NCI-H1048 (cell line): ENCODE measurements around the gene EPAS1.

Source experiments
- DNase-seq: peaks from one replicate; lab custom pipeline; 2025; lab: John Stamatoyannopoulos, UW

EPAS1 gene

DNA sequence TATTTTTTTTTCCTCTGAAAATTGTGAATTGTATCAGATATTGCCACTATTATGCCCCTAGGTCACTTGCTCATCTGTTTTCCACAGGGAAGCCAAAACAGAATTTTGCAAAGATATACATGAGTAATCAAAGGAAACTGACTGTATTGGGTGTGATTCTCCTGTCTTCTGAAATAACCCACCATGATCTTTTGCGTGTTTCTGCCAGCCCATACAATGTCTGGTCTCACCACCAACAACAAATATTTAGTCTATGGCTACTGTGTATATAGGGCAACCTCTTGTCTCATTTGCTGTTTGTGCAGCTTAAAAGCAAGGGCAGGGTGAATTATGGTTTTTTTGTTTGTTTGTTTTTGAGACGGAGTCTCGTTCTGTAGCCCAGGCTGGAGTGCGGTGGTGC is 26.5 kb downstream of the EPAS1 start:
- no peak for DNase-seq

DNA sequence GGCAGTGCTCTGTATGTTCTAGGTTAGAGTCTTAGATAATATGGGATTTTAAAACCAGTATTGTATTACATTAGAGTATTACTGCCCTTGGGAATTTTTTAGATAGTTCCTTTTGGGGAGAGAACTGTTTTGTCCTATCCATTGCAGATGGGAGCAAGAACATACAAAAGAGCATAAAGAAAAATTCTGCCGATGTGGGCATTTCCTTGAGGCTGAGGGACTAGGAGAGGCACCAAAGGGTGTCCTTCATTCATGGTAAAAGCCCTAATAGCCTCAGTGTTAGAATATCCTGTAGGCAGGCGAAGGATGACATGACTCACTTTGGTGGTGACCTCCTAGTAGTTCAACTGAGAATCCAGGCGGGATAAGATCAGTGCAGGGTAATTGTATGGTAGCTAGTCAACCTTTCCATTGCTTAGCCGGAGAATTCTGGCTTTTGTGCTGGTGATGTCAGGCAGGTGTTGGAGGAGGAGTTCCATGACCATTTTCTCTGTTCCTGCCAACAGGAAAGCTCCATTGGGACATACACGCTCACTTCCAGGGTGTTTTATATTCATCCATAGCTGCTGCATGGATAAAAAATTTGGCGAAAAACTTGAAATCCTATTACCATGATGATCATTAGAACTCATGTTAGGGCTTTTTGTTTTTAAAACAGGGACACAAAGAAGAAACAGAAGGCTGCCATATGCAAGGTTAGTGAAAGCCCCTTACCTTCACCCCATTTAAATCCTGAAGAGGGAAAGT is 28.1 kb downstream of the EPAS1 start:
- DNase-seq, result no peak

DNA sequence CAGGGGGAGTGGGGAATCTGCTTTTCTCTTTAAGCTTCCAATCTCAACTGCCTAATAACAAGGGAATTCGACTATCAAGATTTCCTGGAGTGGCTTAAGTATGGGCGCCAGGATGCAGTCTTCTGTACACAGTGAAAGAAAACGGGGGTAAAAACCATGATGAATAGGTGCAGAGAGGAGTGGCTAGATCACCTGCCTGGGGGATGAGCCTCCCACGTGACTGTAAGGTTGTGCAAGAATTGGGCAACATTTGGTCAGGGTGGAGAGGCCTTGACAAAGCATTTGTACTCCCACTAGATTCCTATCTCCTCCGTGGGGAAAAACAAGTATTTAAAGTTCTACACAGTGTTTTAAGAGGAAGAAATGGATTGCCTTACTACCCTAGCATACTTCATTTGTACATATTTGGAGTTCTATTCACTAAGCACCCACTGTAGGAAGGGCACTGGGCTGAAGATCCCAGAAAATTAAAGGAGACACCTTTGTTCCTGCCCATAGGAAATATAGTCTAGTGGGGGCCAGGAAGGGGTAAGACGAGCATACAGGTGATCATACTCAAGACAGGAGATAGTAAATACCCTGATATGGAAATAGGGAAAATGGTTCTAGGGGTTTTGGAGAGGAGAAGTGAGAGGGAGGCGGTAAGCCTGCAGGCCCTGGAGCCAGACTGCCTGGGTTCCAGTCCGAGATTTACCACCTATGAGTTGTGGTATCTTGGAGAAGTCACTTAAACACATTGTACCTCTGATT is 29.2 kb downstream of the EPAS1 start:
- no peak for DNase-seq

DNA sequence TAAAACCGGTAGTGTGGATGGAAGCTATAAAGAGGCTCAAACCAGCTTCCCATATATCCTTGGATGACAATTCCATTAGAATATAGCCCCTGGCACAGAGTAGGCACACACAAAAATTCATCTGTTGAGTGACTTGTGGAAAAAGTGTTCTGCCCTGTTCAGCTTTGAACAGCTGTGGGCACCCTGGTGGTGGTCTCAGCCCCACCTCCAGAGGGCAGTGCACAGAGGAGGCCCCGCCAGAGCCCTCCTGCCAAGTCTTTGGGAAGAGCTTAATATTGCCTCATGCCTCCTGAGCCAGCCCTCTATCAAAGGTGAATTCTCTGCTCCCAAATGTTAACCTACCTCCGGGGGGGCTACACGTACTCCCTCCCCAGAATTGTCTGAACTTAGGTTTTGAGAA is 30.4 kb downstream of the EPAS1 start:
- no peak for DNase-seq

DNA sequence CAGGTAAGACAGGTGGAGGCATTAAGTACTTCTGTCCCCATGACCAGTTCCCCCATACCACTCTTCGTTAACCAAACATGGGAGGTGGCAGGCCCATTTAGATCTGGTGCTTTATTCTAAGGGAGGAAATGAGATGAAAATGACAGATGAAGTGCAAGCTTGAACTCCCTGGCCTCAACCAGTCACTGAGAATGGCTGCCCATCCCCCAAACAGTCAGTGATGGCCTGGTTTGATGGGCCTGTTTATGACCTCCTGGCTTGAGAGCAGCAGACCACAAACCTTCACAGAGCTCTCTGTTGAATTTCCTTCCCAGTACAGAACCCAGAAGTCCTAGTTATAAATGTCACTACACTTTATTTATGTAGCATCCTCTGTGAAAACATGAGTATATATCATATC is 31.1 kb downstream of the EPAS1 start:
- DNase-seq, result no peak

DNA sequence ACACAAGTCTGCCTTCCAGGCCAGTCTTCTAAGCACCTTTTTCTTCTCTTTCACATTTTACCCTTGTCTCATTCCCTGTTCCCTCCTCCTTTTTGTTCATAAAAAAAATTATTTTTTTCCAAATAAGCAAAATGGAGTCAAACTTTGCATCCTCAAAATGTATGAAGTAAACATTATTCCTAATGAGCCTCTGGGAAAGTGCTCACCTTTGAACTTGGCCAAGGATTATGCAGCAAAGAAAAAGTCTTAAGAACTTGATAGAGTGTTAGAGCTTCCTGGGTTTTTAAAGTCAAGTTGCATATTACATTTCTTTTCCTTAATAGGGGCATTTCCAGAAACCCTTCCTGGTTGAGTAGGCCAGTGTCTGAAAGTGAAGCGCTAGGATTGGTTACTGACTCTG is 31.6 kb downstream of the EPAS1 start:
- DNase-seq, result no peak

DNA sequence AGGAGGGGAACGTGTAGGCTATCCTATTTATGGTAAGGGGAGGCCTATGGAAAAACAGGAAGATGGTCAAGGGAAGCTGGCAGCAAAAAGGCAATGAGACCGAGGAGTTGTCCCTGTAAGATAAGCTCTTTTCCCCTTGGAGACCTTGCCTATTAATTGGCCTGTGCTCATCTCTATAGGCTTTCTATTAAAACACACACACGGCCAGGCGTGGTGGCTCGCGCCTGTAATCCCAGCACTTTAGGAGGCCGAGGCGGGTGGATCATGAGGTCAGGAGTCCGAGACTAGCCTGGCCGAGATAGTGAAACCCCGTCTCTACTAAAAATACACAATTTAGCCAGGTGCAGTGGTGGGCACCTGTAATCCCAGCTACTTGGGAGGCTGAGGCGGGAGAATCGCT is 32.1 kb downstream of the EPAS1 start:
- DNase-seq, result no peak

DNA sequence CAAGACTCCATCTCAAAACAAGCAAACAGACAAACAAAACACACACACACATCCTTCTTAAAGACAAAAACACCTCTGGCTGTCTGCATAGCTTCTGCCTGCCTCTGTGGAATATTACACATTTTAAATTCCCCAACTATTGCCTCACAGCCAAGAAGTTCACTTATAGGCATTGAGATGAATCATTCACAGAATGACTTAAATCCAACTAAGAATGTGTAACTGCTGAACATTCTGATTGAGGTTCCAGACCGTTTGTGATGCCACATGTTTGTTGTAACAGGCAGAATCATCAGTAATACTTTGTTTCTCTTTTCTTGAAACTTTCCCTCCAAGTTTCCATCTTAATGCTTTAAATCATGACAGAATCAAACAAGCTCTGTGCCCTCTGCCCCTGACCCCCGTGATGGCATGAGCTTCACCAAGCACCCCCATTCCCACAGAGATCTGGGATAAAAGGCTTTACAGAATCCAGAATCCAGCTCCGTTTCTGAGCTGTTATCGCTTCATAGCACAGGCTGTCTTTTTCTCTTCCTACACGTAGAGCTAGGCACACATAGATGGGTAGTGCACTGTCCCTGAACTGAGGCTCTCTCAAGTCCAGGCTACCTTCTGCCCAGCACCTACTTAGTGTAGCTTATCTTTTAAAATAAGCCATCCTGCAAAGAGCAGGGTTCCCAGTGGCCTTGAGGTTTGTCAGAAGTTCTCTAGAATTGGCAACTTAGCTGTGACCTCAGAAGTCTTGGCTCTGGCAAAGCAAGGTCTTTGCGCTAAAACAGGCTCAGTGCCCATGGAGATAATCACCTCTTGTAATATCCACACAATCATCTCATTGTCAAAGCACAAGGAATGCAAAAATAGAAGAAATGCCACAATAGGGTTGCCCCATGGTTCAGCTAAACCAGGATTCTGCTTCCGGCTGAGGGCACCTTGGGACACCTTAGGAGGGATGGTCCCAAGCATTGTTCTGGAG is 32.9 kb downstream of the EPAS1 start:
- DNase-seq, result no peak

DNA sequence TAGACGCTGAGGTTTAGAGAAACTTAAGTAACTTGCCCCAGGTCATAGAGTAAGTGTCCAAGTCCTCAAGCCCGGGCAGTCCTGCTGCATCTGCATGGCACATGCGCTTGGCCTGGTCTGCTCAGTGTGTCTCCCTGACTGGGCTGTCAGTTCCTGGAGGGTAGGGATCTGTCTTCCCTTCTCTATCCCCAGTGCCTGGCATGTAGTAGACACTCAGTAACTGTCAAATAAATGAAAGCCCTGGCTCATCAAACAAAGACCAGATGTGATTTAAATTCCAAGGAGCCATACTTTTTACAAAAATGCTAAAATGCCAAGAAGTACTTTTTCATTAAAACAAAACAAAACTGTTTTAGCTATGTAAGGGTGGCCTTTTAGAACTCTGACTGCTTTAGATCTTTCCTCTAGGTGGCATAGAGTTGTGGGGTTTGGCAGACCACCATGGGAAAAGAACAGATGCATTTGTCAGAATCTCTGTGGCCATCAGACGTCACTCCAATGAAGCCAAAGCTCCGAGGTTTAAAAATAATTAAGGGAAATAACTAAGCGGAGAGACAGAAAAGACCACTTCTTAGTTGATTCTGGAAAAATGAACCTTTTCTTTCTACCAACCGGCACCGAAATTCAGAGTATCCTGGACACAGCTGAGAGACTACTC is 34.0 kb downstream of the EPAS1 start:
- no peak for DNase-seq

DNA sequence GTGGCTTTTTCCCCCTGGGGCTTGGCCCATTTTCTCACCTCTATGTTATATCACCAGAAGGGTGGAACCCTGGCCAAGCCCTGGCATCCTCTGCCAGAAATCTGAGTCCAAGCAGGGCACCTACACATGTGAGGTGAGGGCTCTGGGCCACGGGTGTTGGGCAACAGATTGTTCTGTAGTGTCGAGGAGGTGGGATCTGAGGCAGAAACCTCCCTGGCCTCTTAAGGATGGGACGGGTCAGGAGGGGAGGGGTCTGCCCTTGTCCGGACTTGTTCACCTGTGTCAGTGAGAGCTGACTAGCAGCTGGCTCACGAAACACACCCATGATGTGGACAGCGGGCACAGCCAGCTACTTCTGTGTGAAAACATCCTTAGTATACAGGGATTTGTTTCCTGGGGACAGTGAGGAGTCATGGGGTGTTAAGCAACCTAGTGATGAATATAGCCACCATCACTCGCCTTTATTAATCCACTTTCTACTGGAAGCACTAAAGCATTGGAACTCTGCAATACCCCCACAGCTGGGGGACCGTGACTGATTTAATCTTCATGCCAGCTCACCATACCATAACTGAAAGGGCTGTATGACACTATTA is 35.6 kb downstream of the EPAS1 start:
- no peak for DNase-seq

DNA sequence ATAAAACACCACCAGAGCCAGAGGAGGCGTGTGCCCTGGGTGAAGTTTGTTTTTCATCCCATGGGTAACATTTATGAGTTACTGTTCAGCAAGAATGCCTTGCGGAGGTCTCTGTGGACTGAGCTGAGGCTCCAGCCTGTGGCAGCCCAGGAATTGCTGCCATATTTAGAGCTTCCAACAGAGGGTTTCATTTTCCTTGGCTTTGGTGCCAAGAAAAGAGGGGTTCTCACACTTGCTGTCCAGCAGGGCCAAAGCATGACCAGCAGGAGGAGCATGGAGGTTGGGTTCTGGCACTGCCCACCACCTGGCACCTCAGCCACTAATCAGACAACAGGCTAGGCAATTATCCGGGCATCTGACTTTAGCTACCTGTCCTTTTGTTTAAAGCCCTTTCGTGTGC is 36.7 kb downstream of the EPAS1 start:
- no peak for DNase-seq

DNA sequence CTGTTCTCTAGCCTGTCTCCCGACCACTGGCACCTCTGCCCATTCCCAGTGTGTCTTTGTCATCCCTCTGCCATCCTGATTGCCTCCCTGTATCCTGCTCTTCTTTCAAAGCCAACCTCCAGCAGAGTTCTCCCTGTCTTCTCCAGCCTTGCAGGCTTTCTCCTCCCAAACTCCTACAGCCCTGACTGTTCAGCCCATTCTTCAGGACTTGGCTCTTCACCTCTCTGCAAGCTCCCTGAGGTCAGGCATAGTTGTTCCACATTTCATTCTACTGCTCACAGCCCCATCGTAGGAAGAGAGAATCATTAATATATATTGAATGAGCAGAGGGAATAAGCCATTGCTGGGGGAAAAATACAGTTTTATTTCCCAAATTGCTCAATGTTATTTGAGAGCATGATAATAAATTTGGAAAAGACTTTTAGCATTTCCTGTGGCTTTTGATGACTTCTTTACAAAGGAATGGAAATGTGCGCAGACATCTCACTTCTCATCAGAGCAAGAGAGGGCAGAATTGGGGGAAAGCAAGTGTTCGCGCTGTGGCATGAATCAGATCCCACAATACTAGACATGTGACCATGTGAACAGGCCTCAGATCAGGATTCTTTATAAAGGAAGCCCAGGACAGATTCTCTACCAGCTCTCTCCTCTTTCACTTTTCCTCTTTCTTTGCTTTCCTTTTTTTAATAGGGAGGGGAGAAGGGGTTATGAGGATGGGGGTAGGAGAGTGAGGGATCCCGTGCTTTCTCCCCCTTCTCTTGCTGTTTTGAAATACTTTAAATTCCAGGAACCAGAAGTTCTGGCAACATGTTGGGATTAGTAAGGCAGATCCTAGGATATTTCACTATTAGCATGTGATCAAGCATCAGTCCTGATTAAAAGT is 37.4 kb downstream of the EPAS1 start:
- no peak for DNase-seq

DNA sequence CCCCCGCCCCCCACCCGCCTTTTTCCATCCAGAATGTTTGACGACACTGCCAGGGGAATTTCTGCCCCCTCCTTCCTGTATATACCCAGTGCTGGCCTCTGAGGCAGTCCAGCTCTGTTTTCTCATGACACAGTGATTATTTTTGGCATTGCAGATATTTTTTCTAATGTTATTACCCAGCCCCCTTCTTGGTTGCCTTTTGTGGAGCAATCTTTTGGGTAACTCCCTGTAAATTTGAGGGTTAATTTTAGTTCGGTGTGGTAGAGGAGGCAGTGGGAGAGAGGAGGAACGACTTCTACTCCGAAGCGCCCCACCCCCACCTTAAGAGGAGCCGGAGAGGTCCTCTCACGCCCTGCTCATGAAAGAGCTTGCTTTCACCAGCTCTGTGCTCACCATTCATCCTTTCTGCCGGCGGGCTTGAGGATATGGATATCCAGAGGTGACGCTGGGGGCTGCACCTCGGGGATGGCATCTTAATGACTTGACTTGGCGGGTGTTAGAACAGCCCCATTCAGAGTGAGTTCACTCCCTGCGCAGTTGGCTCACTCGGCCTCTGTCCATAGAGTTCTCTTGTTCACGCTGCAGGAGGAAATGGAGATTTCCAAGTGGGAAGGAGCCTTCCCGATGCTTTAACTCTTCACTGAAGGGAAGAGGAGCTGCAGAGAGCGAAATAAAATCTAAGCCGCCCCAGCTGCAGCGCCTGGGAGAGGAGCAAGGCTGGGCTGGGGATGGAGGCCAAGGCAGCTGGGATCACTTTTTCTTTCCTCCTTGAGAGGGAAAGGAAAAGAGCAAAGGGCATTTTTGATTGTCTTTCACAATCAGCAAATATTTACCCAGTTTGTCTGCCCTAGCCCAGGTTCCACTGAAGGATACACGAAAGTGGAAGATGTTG is 38.4 kb downstream of the EPAS1 start:
- no peak for DNase-seq

DNA sequence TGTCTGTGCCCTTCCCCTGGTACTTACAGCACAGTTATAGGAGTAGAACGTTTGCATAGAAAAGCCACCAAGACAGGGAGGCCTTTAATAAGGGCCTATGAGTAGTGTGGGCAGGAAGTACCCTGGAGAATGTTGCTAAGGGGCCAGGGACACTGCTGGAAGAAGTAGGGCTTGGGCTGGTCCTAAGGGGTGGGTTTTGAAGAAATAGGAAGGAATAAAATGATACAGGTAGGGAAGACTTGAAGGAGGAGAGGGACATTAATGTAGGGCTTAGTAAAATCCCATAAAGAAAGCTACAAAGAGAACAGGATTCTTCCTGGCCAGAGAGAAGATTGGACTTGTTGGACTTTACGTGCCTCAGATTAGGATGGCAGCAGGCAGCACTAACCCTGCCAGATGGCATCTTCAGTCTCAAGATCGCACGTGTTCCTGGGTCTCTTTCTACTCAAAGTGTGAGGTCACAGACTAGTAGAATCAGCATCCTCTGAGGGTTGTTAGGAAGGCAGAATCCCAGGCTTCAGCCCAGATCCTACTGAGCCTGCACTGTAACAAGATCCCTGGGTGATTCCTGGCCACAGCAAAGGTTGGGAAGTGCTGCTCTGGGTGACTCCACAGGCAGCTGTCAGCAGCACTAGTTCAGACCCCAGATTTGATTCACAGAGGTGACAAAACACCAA is 39.2 kb downstream of the EPAS1 start:
- no peak for DNase-seq

DNA sequence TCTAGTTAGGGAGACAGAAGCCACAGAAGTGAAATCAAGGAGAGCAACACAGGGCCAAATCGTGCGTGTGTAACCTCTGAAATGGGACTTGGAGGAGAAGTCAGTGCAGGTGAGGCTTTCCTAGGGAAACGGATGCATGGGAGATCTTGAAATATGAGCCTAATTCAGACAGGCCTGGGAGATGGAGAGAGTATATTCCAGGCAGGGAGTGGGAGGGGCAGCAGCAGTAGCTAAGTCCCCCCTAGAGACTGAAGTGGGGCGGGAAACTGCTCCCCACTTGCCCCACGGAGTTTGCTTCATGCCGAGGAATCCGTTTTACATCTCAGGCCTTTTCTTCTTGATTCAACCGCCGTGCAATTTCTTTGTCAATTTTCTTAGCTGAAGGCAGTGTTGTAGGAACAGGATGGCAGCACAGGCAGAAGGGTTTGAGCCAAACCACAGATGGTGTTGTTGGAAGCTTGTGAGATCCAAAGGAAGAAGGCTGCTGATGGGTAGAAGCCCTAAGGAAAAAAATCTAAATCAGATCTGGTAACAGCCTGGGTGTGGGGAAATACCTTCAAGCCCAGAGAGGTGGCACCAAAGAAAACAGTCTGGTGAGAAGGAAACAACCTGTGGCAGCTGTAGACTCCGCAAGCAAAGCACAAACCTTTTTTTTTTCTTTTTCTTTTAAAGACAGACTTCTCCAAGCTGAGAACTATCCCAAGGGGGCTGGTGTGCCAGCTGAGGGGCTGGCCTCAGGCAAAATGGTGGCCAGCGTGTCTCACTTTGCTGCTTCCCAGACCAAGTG is 40.2 kb downstream of the EPAS1 start:
- no peak for DNase-seq

DNA sequence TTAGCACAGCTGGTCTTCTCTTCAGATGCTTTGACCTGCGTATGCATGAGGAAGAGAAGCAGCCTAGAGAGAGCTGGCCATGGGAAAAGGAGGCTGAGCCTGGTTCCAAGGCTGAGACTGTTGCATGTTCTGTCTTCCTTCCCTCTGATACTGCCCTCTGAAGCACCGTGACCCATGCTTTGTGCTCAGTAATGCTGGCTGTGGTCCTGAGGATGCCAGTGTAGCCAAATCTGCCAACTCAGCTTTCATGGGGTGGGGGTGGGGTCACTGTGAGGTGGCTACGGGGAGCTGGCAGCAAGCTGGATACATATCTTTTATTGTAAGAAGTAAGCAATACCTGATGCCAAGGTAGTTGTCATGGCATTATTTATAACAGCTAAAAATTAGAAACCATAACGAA is 41.5 kb downstream of the EPAS1 start:
- DNase-seq, result no peak

DNA sequence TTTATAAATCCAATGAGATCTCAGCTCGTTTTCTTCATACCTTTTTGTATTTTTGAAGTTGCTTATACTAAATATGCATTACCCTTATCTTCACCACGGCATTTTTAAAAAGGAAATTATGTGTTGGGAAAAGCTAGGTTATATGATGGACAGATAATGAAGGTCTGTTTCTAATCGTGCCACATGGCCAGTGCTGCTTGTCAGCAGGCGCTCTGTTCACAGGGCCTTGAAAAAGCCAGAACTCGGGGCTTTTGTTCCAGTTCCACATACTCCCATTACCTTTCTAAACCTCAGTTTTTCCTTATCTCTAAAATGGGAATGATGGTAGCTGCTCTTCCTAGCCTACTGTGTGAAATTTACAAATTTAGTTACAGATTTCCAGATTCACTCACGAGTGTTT is 42.0 kb downstream of the EPAS1 start:
- no peak for DNase-seq
